ENCODE measurements around the gene INSR.
A peak's percentile ranks its signal among the peaks of the same experiment; 100 is the strongest.

INSR gene

GRCh38 chr19:7242601-7243258, 51.5 kb downstream of the INSR start:
- no peaks in the 10 kb centered on the region for H3K27me3 ChIP-seq (ENCODE audit: insufficient read depth, poor library complexity, severe bottlenecking)
- TF ChIP-seq POLR2AphosphoS5 (IDR thresholded peaks at IDR 0.05; ENCODE audit: low read depth) (no peak), SPI1 (IDR thresholded peaks at IDR 0.05; ENCODE audit: borderline replicate concordance, low read depth) (no peak), REST (IDR thresholded peaks at IDR 0.05; ENCODE audit: insufficient replicate concordance, low read depth) (no peak), GABPA (IDR thresholded peaks at IDR 0.05; ENCODE audit: low read depth) (no peak)
- TF ChIP-seq, protein P1, sequence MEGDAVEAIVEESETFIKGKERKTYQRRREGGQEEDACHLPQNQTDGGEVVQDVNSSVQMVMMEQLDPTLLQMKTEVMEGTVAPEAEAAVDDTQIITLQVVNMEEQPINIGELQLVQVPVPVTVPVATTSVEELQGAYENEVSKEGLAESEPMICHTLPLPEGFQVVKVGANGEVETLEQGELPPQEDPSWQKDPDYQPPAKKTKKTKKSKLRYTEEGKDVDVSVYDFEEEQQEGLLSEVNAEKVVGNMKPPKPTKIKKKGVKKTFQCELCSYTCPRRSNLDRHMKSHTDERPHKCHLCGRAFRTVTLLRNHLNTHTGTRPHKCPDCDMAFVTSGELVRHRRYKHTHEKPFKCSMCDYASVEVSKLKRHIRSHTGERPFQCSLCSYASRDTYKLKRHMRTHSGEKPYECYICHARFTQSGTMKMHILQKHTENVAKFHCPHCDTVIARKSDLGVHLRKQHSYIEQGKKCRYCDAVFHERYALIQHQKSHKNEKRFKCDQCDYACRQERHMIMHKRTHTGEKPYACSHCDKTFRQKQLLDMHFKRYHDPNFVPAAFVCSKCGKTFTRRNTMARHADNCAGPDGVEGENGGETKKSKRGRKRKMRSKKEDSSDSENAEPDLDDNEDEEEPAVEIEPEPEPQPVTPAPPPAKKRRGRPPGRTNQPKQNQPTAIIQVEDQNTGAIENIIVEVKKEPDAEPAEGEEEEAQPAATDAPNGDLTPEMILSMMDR (IDR thresholded peaks at IDR 0.05; ENCODE audit: insufficient read depth, low read length): no peak
- no peak overlapping the region for H3K4me3 ChIP-seq (replicated peaks; ENCODE audit: insufficient read depth, low read length)
- no peak overlapping the region for H3K27ac ChIP-seq (replicated peaks)
- peak; percentile 14 to 59 for DNase-seq (ENCODE audit: low read depth in 1 of 2, low spot score in 1 of 2)

DNA sequence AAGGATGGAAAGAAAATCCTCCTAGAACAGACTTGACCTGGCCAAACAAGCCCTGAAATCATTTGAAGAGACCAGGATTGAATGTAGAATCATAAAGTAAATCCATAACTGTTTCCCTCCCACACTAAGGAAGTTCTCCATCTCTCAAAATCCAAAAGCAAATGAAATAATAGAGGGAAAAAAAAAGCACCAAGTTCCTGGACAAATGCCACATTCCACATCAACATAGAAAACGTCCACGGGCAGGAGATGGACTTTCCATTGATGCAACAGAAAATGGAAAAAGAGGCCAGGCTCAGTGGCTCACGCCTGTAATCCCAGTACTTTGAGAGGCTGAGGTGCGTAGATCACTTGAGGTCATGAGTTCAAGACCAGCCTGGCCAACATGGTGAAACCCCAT, 56.2 kb downstream of the INSR start:
- Histone ChIP-seq H3K4me3 (replicated peaks; ENCODE audit: insufficient read depth, low read length) (no peak overlapping the region), H3K27me3 (ENCODE audit: insufficient read depth, poor library complexity, severe bottlenecking) (no peaks in the 10 kb centered on the region), H3K27ac (replicated peaks) (no peak overlapping the region)
- no peak for DNase-seq (ENCODE audit: low read depth in 1 of 2, low spot score in 1 of 2)
- no peak for TF ChIP-seq GABPA (IDR thresholded peaks at IDR 0.05; ENCODE audit: low read depth)
- no peak for TF ChIP-seq POLR2AphosphoS5 (IDR thresholded peaks at IDR 0.05; ENCODE audit: low read depth)
- TF ChIP-seq REST (IDR thresholded peaks at IDR 0.05; ENCODE audit: insufficient replicate concordance, low read depth): no peak
- TF ChIP-seq SPI1 (IDR thresholded peaks at IDR 0.05; ENCODE audit: borderline replicate concordance, low read depth): no peak
- TF ChIP-seq, protein P1 (IDR thresholded peaks at IDR 0.05; ENCODE audit: insufficient read depth, low read length): no peak

DNA sequence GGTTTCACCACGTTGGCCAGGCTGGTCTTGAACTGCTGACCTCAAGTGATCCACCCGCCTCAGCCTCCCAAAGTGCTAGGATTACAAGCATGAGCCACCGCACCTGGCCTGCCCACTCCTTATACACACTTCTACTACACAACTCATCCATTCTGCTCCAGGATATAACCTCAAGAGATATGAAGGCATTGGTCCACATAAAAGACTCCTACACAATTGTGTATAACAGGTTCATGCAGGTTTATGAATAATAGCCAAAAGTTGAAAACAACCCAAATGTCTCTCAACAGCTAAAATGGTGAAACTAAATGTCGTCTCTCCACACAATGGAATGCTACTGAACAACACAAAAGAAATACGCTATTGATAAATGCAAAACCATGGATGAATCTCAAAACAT, 58.1 kb downstream of the INSR start:
- no peak for DNase-seq (ENCODE audit: low read depth in 1 of 2, low spot score in 1 of 2)
- no peak overlapping the region for H3K27ac ChIP-seq (replicated peaks)
- H3K27me3 ChIP-seq (ENCODE audit: insufficient read depth, poor library complexity, severe bottlenecking): no peaks in the 10 kb centered on the region
- no peak overlapping the region for H3K4me3 ChIP-seq (replicated peaks; ENCODE audit: insufficient read depth, low read length)
- TF ChIP-seq GABPA (IDR thresholded peaks at IDR 0.05; ENCODE audit: low read depth) (no peak), SPI1 (IDR thresholded peaks at IDR 0.05; ENCODE audit: borderline replicate concordance, low read depth) (no peak)
- TF ChIP-seq, protein P1 (IDR thresholded peaks at IDR 0.05; ENCODE audit: insufficient read depth, low read length): no peak

DNA sequence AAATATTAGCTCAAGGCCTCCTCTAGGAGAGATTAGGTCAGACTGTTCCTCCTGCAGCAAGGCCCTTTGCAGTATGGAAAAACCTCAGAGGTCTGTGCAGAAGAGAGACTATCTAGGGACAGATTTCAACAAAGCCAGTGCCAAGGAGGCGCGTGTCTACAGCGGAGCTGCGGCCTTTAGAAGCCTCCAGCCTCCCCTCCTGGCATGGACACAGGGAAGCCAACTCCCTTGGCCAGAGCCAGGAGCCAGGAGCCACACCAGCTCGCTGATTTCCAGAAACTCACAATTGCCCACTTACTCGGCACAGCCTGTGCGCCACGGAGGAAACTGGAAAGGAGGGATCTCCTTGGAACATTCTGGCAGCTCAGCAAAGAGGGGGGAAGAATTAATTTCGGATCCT, 63.4 kb downstream of the INSR start:
- TF ChIP-seq REST (IDR thresholded peaks at IDR 0.05; ENCODE audit: insufficient replicate concordance, low read depth): no peak
- no peak for TF ChIP-seq SPI1 (IDR thresholded peaks at IDR 0.05; ENCODE audit: borderline replicate concordance, low read depth)
- TF ChIP-seq POLR2AphosphoS5 (IDR thresholded peaks at IDR 0.05; ENCODE audit: low read depth): no peak
- TF ChIP-seq, protein P1 (IDR thresholded peaks at IDR 0.05; ENCODE audit: insufficient read depth, low read length): no peak
- TF ChIP-seq GABPA (IDR thresholded peaks at IDR 0.05; ENCODE audit: low read depth): no peak
- Histone ChIP-seq H3K4me3 (replicated peaks; ENCODE audit: insufficient read depth, low read length) (no peak overlapping the region), H3K27me3 (ENCODE audit: insufficient read depth, poor library complexity, severe bottlenecking) (no peaks in the 10 kb centered on the region), H3K27ac (replicated peaks) (no peak overlapping the region)
- no peak for DNase-seq (ENCODE audit: low read depth in 1 of 2, low spot score in 1 of 2)
